Neutrophil (primary cell): ENCODE results near the gene CD93.

Experiments
- H3K27ac ChIP-seq: fragments of 200-600 bp; sonication (generic); 2 replicates; pipeline ENCODE4 v1.5.1; 2016; ENCODE audit warnings: mild to moderate bottlenecking, moderate library complexity
- H3K27me3 ChIP-seq: fragments of 200-600 bp; sonication (generic); 2 replicates; pipeline ENCODE4 v1.6.0; 2016; ENCODE audit warnings: mild to moderate bottlenecking
- H3K36me3 ChIP-seq: fragments of 200-600 bp; sonication (generic); 2 replicates; pipeline ENCODE4 v1.5.1; 2017
- H3K4me1 ChIP-seq, 2 experiments: fragments of 200-600 bp in 1 of 2; sonication (generic) in 1 of 2; 1 replicate in 1 of 2; 2 replicates in 1 of 2; pipeline versions ENCODE4 v1.5.1 to v1.6.1; 2013 to 2016; ENCODE audit warnings: low read depth in 1 of 2, low read length in 1 of 2, mild to moderate bottlenecking in 1 of 2, moderate library complexity in 1 of 2; ENCODE audit not compliant: control insufficient read depth in 1 of 2, insufficient read depth in 1 of 2
- H3K4me3 ChIP-seq, 2 experiments: fragments of 200-600 bp in 1 of 2; sonication (generic) in 1 of 2; 1 replicate in 1 of 2; 2 replicates in 1 of 2; pipeline ENCODE4 v1.5.1; 2013 to 2016; ENCODE audit warnings: low read depth in 1 of 2, low read length in 1 of 2, mild to moderate bottlenecking in 1 of 2, moderate library complexity in 1 of 2
- H3K9me3 ChIP-seq: fragments of 200-600 bp; sonication (generic); 2 replicates; pipeline ENCODE4 v1.5.1; 2016
- CTCF ChIP-seq: fragments of 200-600 bp; sonication (generic); IDR thresholded peaks from 2 replicates; pipeline ENCODE4 v1.5.1; 2016; ENCODE audit warnings: antibody characterized with exemption

Gene CD93

GRCh38 chr20:23096097-23096496, 10.0 kb upstream of the CD93 start:
- peaks cover under 1 to 5% of the 10 kb centered on the region in 2 experiments for H3K4me1 ChIP-seq
- H3K27ac ChIP-seq = no peak overlapping the region
- peaks cover 27% of the 10 kb centered on the region for H3K27me3 ChIP-seq
- H3K36me3 ChIP-seq = no peaks in the 10 kb centered on the region
- no peaks in the 10 kb centered on the region for H3K9me3 ChIP-seq
- H3K4me3 ChIP-seq = no peak overlapping the region
- no peak for TF ChIP-seq CTCF

GRCh38 chr20:23095499-23095898, 9.4 kb upstream of the CD93 start:
- Histone ChIP-seq H3K27ac (no peak overlapping the region), H3K27me3 (peaks cover 27% of the 10 kb centered on the region), H3K9me3 (no peaks in the 10 kb centered on the region), H3K4me1 (peaks cover 0 to 5% of the 10 kb centered on the region in 2 experiments), H3K36me3 (no peaks in the 10 kb centered on the region), H3K4me3 (no peak overlapping the region)
- TF ChIP-seq CTCF = no peak

GRCh38 chr20:23094927-23095326, 8.8 kb upstream of the CD93 start:
- Histone ChIP-seq H3K4me3 (no peak overlapping the region), H3K27me3 (peaks cover 27% of the 10 kb centered on the region), H3K36me3 (no peaks in the 10 kb centered on the region), H3K9me3 (no peaks in the 10 kb centered on the region), H3K4me1 (peaks cover 0 to 5% of the 10 kb centered on the region in 2 experiments), H3K27ac (no peak overlapping the region)
- TF ChIP-seq CTCF = no peak

- no peak for TF ChIP-seq CTCF
- no peak overlapping the region for H3K4me3 ChIP-seq
- no peaks in the 10 kb centered on the region for H3K9me3 ChIP-seq
- H3K27me3 ChIP-seq = peaks cover 27% of the 10 kb centered on the region
- peaks cover 0 to 5% of the 10 kb centered on the region in 2 experiments for H3K4me1 ChIP-seq
- H3K27ac ChIP-seq = no peak overlapping the region
- no peaks in the 10 kb centered on the region for H3K36me3 ChIP-seq
These were observed 8.2 kb upstream of the CD93 start for GRCh38 chr20:23094213-23094896.

DNA sequence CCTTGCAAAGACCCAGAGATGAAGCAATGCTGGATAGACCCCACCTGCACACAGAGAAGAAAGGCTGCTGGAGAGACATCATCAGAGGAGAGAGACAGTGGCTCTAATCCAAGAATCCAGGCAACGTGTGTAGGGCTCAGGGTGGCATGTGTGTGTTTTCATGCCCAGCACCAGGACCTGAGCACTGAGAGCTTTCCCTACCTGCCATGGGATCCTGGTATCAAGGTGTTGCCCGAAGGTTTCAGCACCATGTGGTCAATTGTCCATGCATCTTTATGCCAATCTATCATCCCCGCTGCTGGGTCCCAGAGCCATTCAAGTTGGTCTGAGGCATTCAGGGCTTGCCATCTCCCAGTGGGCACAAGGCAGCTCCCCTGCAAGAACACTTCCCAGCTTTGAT, 7.5 kb upstream of the CD93 start:
- no peaks in the 10 kb centered on the region for H3K9me3 ChIP-seq
- no peak overlapping the region for H3K4me3 ChIP-seq

More for the DNA sequence above, 7.5 kb upstream of the CD93 start:
- H3K36me3 ChIP-seq = no peaks in the 10 kb centered on the region
- no peak overlapping the region for H3K27ac ChIP-seq
- no peak for TF ChIP-seq CTCF
- peaks cover 2 to 5% of the 10 kb centered on the region in 2 experiments for H3K4me1 ChIP-seq
- H3K27me3 ChIP-seq = peaks cover 27% of the 10 kb centered on the region
